Activated CD4-positive, alpha-beta T cell treated with anti-CD3 and anti-CD28 coated beads for 24 hours (primary cell): ENCODE data around the gene SCFD2.

Source experiments
- DNase-seq, 2 donors: peaks; one replicate each; pipeline ENCODE4 v3.0.0-alpha.2; 2020; ENCODE audit warnings: low read depth in 2 of 2

Gene SCFD2

GRCh38 chr4:52989865-52990264 lies 376.0 kb downstream of the SCFD2 start:
- DNase-seq: no peak

- no peak for DNase-seq
Observed at GRCh38 chr4:52987392-52988056, 378.3 kb downstream of the SCFD2 start.

GRCh38 chr4:52984462-52984881 lies 381.4 kb downstream of the SCFD2 start:
- no peak for DNase-seq

- DNase-seq: peak in 1 of 2 donors; percentile 1
Observed at GRCh38 chr4:52983563-52984303, 382.1 kb downstream of the SCFD2 start.

DNA sequence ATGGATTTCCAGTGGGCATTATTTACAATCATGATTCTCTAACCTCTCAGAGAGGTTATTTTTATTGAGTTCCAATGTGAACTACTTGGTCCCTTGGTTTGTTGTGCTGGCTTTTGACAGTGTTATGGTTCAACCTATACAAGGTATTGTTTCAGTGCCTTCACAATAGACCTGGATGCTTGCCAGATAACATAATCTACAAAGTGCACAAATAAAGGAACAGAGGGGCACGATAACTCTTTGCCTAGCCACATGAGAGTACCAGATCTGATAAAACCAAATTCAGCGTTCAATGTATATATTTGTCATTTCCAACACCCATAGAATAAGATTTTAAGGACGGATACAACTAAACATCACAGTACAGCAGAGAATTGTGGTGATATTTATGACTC lies 382.9 kb downstream of the SCFD2 start:
- no peak for DNase-seq

GRCh38 chr4:52982255-52982945 lies 383.5 kb downstream of the SCFD2 start:
- DNase-seq: no peak

GRCh38 chr4:52979821-52980590 lies 385.9 kb downstream of the SCFD2 start:
- no peak for DNase-seq

DNA sequence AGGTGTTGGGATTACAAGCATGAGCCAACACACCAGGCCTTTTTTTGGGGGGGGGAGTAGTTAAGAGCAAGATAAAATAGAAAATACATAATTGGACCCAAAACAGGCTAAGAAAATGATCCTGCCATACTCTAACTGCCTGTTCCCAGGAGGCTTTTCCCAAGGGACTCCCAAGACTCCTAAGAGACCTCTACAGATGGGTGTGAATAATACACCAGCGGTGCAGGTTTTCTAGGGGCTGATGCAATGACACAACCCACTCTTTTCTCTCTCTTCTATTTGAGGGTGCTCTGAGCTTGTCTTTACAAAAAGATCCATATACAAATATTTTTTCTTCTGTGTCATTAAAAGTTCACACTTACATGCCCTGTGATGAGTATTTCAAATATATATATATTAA lies 386.8 kb downstream of the SCFD2 start:
- no peak for DNase-seq

- no peak for DNase-seq
Observed at GRCh38 chr4:52977252-52977651, 388.6 kb downstream of the SCFD2 start.

DNA sequence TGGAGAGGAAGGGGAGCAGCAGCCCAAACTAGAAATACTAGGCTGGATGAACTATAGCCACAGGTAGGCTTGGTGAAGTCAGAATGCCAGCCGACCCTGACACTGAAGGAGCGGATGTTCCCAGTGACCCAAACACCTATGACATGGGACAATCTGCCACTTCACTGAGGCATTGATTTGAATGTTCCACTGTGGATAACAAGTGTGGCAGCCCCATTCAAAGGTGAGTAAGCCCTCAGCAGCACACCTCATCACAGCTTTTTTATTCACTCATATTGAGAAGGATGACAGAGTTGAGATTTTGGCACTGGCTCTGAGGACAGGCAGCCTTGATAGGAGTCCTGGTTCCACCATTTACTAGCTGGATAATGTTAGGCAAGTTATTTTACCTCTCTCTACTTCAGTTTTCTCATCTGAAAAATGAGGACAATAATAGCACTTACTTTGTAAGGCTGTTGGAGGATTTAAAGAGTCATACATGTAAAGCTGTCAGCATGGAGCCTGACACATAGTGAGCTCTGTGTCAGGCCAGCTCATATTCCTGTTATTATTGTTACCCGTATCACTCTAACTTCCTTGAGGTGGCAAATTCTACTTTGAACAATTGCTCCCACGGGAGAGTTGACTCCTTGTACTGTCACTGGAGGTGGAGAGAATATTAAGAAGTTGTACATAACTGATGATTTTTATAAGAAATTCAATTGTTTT lies 389.2 kb downstream of the SCFD2 start:
- no peak for DNase-seq

DNA sequence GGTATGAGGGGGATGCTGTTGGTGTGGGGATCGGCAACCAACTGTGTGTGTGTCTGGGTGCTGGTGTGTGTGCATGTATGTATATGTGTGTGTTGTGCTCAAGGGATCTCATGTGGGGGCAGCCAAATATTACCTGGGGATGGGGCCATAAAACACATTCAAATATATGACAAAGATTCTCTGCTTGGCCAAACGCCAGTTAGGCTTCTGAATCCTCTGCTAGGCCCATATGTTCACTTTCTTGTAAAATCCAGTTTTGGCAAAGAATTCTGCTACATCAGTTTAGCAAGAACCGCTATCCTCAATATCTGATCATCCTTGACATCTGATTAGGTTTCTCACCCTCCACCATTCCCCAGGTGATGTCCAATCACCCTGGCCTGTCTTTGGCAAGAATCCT lies 397.2 kb downstream of the SCFD2 start:
- no peak for DNase-seq

GRCh38 chr4:52968241-52968640 lies 397.6 kb downstream of the SCFD2 start:
- no peak for DNase-seq

DNA sequence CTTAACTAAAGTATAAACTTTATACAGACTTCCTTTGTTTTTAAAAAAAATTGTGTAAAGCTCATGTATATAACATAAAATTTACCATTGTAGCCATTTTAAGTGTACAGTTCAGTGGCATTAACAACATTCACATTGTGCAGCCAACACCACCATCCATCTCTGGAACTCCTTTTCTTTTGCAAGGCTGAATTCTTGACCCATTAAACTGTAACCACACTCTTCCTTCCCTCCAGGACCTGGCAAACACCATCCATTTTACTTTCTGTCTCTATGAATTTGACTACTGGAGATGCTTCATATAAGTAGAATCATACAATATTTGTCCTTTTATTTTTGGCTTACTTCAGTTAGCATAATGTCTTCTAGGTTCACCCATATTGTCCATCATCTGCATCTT lies 399.1 kb downstream of the SCFD2 start:
- DNase-seq: no peak

- no peak for DNase-seq
Observed at GRCh38 chr4:52966172-52966571, 399.7 kb downstream of the SCFD2 start.

- DNase-seq: no peak
Observed at GRCh38 chr4:52964561-52965101, 401.2 kb downstream of the SCFD2 start.

DNA sequence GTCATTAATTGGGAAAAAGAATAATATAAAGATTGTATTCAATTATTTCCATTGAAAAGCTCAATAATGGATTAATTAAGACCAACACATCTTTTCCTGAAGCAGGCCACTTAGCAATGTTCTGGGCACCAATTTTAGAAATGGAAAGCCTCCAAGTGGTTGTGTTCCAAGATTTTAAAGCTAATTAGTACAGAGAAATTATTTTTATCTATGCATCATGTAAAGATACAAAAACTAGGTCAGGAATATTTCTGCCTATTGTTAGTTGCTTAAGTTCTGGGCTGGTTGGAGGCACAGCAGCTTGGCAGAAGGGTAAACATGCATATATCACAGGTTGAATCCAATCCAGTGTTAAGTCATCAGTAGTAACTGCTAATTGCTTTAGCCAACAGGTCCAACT lies 401.9 kb downstream of the SCFD2 start:
- no peak for DNase-seq

DNA sequence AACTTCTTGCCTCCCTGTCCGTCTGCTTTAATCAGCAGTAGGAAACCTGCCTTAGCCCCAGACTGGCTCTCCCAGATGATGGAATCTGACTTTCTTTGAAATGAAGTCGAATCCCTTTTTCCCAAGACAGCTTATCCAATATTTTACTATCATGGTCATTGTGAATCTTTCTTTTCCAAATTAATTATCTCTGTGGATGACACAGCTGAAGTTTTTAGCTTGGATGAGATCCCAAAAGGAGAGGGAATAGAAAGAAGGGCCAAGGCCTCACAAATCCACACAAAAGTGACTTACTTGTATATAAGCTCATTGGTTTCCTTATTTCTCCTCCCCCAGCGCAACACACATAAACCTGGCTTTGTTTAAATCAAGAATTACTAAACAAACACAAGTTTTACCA lies 403.1 kb downstream of the SCFD2 start:
- DNase-seq: no peak

DNA sequence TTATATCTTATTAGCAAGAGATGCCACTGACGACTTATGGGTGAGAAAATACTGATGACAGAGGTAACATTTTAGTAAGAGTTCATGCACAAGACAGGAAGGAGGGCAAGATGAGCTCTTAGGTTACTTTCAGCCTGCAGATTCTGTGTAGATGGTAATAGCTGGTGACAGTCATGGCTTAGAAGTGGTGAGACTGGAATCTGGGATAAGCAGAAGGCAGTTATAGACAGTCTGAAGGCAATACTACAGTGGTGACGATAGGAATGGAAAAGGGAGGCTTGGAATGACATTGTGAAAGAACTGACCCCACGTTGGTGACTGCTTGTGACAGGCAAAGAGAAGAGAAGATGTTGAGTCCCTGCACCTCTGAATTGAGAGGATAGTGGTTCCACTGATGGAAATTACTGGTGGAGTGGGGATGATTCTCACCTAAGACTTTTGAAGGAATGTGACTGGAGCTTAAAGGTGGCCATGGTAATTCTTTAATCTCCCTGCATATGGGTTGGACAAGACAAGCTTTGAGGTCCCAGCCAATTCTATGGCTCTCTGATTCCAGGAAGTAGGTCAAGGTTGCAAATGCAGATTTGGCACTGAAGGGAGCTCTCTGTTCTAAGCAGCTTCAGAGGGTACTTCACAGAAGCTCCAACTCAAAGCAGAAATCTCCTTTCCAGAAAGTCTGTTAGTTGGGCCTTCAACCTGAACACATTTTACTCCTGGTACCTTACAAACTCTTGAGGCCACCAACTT lies 404.0 kb downstream of the SCFD2 start:
- DNase-seq: no peak

DNA sequence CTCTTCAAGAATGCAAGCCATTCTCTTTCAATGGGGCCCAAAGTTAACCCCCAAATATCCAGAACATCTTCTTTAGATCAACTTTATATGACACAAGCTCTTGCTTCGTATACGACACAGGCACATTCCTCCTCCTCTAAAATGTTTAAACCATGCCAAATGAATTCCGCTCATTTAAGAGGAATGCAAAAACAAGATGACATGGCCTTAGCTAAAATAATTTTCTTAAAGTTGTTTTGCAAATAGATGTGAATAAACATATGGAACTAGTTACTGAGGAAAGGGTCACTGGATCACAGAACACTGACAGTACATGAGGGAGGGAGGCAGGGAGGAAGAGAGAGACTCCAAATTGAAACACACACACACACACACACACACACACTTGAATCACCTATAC lies 406.3 kb downstream of the SCFD2 start:
- DNase-seq: no peak

- no peak for DNase-seq
Observed at GRCh38 chr4:52957835-52958631, 407.8 kb downstream of the SCFD2 start.
